H9 (cell line): Measurements from ENCODE around the gene SNX5. TPM values are rescaled to one million over a fixed set of nuclear protein-coding genes. Genes with fewer than 3 reads are reported as not detected.
A peak's percentile ranks its signal among the peaks of the same experiment; 100 is the strongest.

Source experiments
- DNase-seq: peaks from one replicate; pipeline ENCODE4 v3.0.0-alpha.2; 2017
- H2AFZ ChIP-seq: one replicate; pipeline ENCODE4 v1.6.1; 2013; ENCODE audit warnings: mild to moderate bottlenecking, low read length, control low read depth, moderate library complexity
- H2AK5ac ChIP-seq: 2 replicates; pipeline ENCODE4 v1.6.1; 2013; ENCODE audit warnings: low read length, control low read depth, mixed read lengths; ENCODE audit not compliant: insufficient read length
- H2BK120ac ChIP-seq: one replicate; pipeline ENCODE4 v1.6.1; 2013; ENCODE audit warnings: low read depth, mild to moderate bottlenecking, low read length, control low read depth, inconsistent platforms; ENCODE audit not compliant: poor library complexity, severe bottlenecking
- H2BK12ac ChIP-seq: 2 replicates; pipeline ENCODE4 v1.6.1; 2013; ENCODE audit warnings: low read length, control low read depth, mixed read lengths, low read depth; ENCODE audit not compliant: insufficient read length
- H2BK15ac ChIP-seq: 2 replicates; pipeline ENCODE4 v1.6.1; 2013; ENCODE audit warnings: low read depth, low read length, control low read depth
- H2BK20ac ChIP-seq: one replicate; pipeline ENCODE4 v1.6.1; 2013; ENCODE audit warnings: low read depth, mild to moderate bottlenecking, low read length, control low read depth, inconsistent platforms; ENCODE audit not compliant: poor library complexity, severe bottlenecking
- H2BK5ac ChIP-seq: 2 replicates; pipeline ENCODE4 v1.6.1; 2013; ENCODE audit warnings: low read length, control low read depth, mixed read lengths; ENCODE audit not compliant: insufficient read length
- H3K14ac ChIP-seq: 2 replicates; pipeline ENCODE4 v1.6.1; 2013; ENCODE audit warnings: low read length, control low read depth; ENCODE audit not compliant: insufficient read depth
- H3K18ac ChIP-seq: 2 replicates; pipeline ENCODE4 v1.6.1; 2013; ENCODE audit warnings: low read depth, mild to moderate bottlenecking, mixed read lengths, low read length, control low read depth; ENCODE audit not compliant: insufficient read length
- H3K23ac ChIP-seq: 2 replicates; pipeline ENCODE4 v1.6.1; 2013; ENCODE audit warnings: low read length, control low read depth, mixed read lengths, low read depth; ENCODE audit not compliant: insufficient read length
- H3K23me2 ChIP-seq: 2 replicates; pipeline ENCODE4 v1.6.1; 2013; ENCODE audit warnings: low read depth, mild to moderate bottlenecking, mixed read lengths, low read length, control low read depth; ENCODE audit not compliant: insufficient read length, poor library complexity, severe bottlenecking
- H3K27ac ChIP-seq: 2 replicates; pipeline ENCODE4 v1.5.1; 2013; ENCODE audit warnings: low read length, control low read depth, mixed read lengths, low read depth; ENCODE audit not compliant: insufficient read length
- H3K27me3 ChIP-seq: 2 replicates; pipeline ENCODE4 v1.6.1; 2013; ENCODE audit warnings: low read length, control low read depth, inconsistent platforms; ENCODE audit not compliant: insufficient read depth
- H3K4ac ChIP-seq: 2 replicates; pipeline ENCODE4 v1.6.1; 2013; ENCODE audit warnings: low read depth, mild to moderate bottlenecking, control low read depth, inconsistent platforms, low read length, moderate library complexity
- H3K4me1 ChIP-seq: 2 replicates; pipeline ENCODE4 v1.6.1; 2013; ENCODE audit warnings: low read length, control low read depth, inconsistent platforms; ENCODE audit not compliant: insufficient read depth
- H3K4me2 ChIP-seq: 2 replicates; pipeline ENCODE4 v1.6.1; 2013; ENCODE audit warnings: low read length, control low read depth, mixed read lengths; ENCODE audit not compliant: insufficient read length, insufficient read depth
- H3K56ac ChIP-seq: 2 replicates; pipeline ENCODE4 v1.6.1; 2013; ENCODE audit warnings: low read depth, mild to moderate bottlenecking, mixed read lengths, low read length, control low read depth; ENCODE audit not compliant: insufficient read length
- H3K79me1 ChIP-seq: 2 replicates; pipeline ENCODE4 v1.6.1; 2013; ENCODE audit warnings: low read depth, mild to moderate bottlenecking, moderate library complexity, low read length, control low read depth, inconsistent platforms; ENCODE audit not compliant: insufficient read depth, poor library complexity, severe bottlenecking
- H3K79me2 ChIP-seq: 2 replicates; pipeline ENCODE4 v1.6.1; 2013; ENCODE audit warnings: low read length, control low read depth, inconsistent platforms; ENCODE audit not compliant: insufficient read depth
- H3K9ac ChIP-seq: 2 replicates; pipeline ENCODE4 v1.6.1; 2013; ENCODE audit warnings: low read length, control low read depth, mixed read lengths; ENCODE audit not compliant: insufficient read length; ENCODE audit errors: extremely low read depth
- H3K9me3 ChIP-seq: one replicate; pipeline ENCODE4 v1.6.1; 2013; ENCODE audit warnings: low read depth, low read length, inconsistent platforms; ENCODE audit not compliant: control insufficient read depth
- H3T11ph ChIP-seq: one replicate; pipeline ENCODE4 v1.6.1; 2013; ENCODE audit warnings: mild to moderate bottlenecking, low read length, control low read depth, inconsistent platforms
- H4K20me1 ChIP-seq: one replicate; pipeline ENCODE4 v1.6.1; 2013; ENCODE audit not compliant: control insufficient read depth, insufficient read length, insufficient read depth
- H4K5ac ChIP-seq: 2 replicates; pipeline ENCODE4 v1.6.1; 2013; ENCODE audit warnings: low read depth, mild to moderate bottlenecking, mixed read lengths, low read length, control low read depth; ENCODE audit not compliant: insufficient read length
- H4K8ac ChIP-seq: replicated peaks from 2 replicates; pipeline ENCODE4 v1.6.1; 2013; ENCODE audit warnings: low read length, control low read depth, mixed read lengths, low read depth; ENCODE audit not compliant: insufficient read length
- H4K91ac ChIP-seq: 2 replicates; pipeline ENCODE4 v1.6.1; 2013; ENCODE audit warnings: low read depth, mild to moderate bottlenecking, moderate library complexity, mixed read lengths, low read length, control low read depth; ENCODE audit not compliant: insufficient read length
- H3K27ac Mint-ChIP-seq, 3 experiments: 2 replicates in 2 of 3; 3 replicates in 1 of 3; pipeline ENCODE4 v1.8.0; 2020 to 2021; ENCODE audit warnings: mixed read lengths in 3 of 3, mild to moderate bottlenecking in 1 of 3, moderate library complexity in 1 of 3
- H3K27me3 Mint-ChIP-seq: 2 replicates; pipeline ENCODE4 v1.8.0; 2021; ENCODE audit warnings: low read depth, mild to moderate bottlenecking, moderate library complexity, mixed read lengths
- H3K36me3 Mint-ChIP-seq, 3 experiments: 2 replicates in 2 of 3; 3 replicates in 1 of 3; pipeline ENCODE4 v1.8.0; 2020 to 2021; ENCODE audit warnings: low read depth in 3 of 3, mixed read lengths in 3 of 3; ENCODE audit not compliant: insufficient read depth in 1 of 3
- H3K4me1 Mint-ChIP-seq, 2 experiments: 2 replicates each; pipeline ENCODE4 v1.8.0; 2020; ENCODE audit warnings: mixed read lengths in 2 of 2
- H3K4me3 Mint-ChIP-seq, 2 experiments: 2 replicates in 1 of 2; 3 replicates in 1 of 2; pipeline ENCODE4 v1.8.0; 2020 to 2021; ENCODE audit warnings: mild to moderate bottlenecking in 2 of 2, mixed read lengths in 2 of 2, moderate library complexity in 1 of 2
- H3K9me3 Mint-ChIP-seq, 2 experiments: 2 replicates in 1 of 2; 3 replicates in 1 of 2; pipeline ENCODE4 v1.8.0; 2020; ENCODE audit warnings: mild to moderate bottlenecking in 2 of 2, mixed read lengths in 2 of 2, moderate library complexity in 1 of 2
- CTCF ChIP-seq: fragments of 200-600 bp; sonication (generic); conservative IDR thresholded peaks from 3 replicates; pipeline ENCODE4 v1.8.0; 2021; ENCODE audit warnings: antibody characterized with exemption, mild to moderate bottlenecking
- WGBS: extraction: QIAGEN DNeasy Blood & Tissue Kit; methylation state at CpG from one replicate; pipeline ENCODE4 v1.1.7; 2013; ENCODE audit warnings: missing lambda C conversion rate, low lambda C conversion rate, mixed read lengths; ENCODE audit not compliant: insufficient read length; ENCODE audit errors: extremely low coverage; 5-methylcytosine and 5-hydroxymethylcytosine counted together
- total RNA-seq: library from RNA; stranded (reverse); gene quantifications from 2 replicates; pipeline ENCODE4 v1.2.1, GENCODE V29; 2021

The SNX5 gene
- total RNA-seq, 1 experiment from 2014 or later = 194 TPM

- peak overlapping the region; percentile 11 for H3K4me2 ChIP-seq
- no peaks in the 10 kb centered on the region for H3K23me2 ChIP-seq
These were observed 72.9 kb downstream of the SNX5 start for GRCh38 chr20:17895641-17896171.

More at GRCh38 chr20:17895641-17896171, 72.9 kb downstream of the SNX5 start:
- no peak overlapping the region for H2AK5ac ChIP-seq
- H3K14ac ChIP-seq = peak overlapping the region; percentile 34; the same call in 1 of the 2 replicates
- peaks cover 2% of the 10 kb centered on the region for H3K9me3 ChIP-seq
- no peak overlapping the region for H3K18ac ChIP-seq
- no peak overlapping the region for H4K91ac ChIP-seq
- H2AFZ ChIP-seq = no peak overlapping the region
- no peaks in the 10 kb centered on the region for H4K20me1 ChIP-seq
- no peak overlapping the region for H2BK120ac ChIP-seq
- no peak overlapping the region for H3K56ac ChIP-seq
- H2BK12ac ChIP-seq = no peak overlapping the region
- Mint-ChIP-seq H3K9me3 (peaks cover 0 to 10% of the 10 kb centered on the region in 2 experiments; a peak in 2 of 5 replicates), H3K27ac (peak overlapping the region in 2 of 3 experiments; percentile 40 to 64; a peak in 1 of 7 replicates), H3K4me1 (peaks cover 26 to 27% of the 10 kb centered on the region in 2 experiments), H3K27me3 (no peaks in the 10 kb centered on the region), H3K36me3 (peaks cover 0 to 6% (median 0%) of the 10 kb centered on the region in 3 experiments; a peak in 1 of 7 replicates), H3K4me3 (peak overlapping the region in 1 of 2 experiments; percentile 37; a peak in 2 of 5 replicates)
- no peak for TF ChIP-seq CTCF
- H4K8ac ChIP-seq = no peak overlapping the region
- H3K4ac ChIP-seq = no peak overlapping the region
- no peaks in the 10 kb centered on the region for H3K79me2 ChIP-seq
- no peak overlapping the region for H4K5ac ChIP-seq
- H3T11ph ChIP-seq = no peak overlapping the region
- WGBS = no CpG with 5 or more reads among the region's 17 CpGs
- no peak overlapping the region for H2BK5ac ChIP-seq
- no peaks in the 10 kb centered on the region for H3K27me3 ChIP-seq
- no peak overlapping the region for H3K23ac ChIP-seq
- no peaks in the 10 kb centered on the region for H3K79me1 ChIP-seq
- no peak overlapping the region for H3K9ac ChIP-seq
- H3K27ac ChIP-seq = no peak overlapping the region
- H3K4me1 ChIP-seq = peaks cover 8% of the 10 kb centered on the region; the same call in 1 of the 2 replicates
- DNase-seq = no peak
- H2BK20ac ChIP-seq = no peak overlapping the region
- H2BK15ac ChIP-seq = no peak overlapping the region
